GM18519 (cell line): Measurements from ENCODE around the gene FBXW4.

Experiments used
- ATAC-seq: cut with Tn5 transposase; IDR thresholded peaks from one replicate; pipeline ENCODE4 v1.9.1; 2021; ENCODE audit warnings: mild to moderate bottlenecking, moderate library complexity; ENCODE audit not compliant: unreplicated experiment, low FRiP score

FBXW4 gene

DNA sequence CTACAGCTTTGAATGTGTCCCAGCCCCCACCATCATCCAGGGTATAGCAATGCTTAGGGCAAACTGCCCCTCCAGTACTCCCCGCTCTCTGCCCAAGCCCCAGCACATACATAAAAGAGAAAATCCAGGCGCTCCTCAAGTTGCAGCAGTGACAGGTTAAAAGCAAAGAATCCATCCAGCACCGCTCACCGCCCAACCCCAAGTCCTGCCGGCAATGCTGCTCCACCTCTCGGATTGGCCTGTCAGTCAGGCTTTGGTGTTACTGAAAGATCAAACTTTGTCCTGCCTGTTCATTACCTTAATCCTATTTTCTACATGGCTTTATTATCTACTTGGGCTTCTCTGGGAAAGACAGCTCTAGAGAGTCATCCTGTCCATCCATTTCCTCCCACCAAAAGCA, 75.0 kb downstream of the FBXW4 start:
- no peak for ATAC-seq

- ATAC-seq, result no peak
These were observed 76.1 kb downstream of the FBXW4 start for GRCh38 chr10:101618871-101619270.

GRCh38 chr10:101617824-101618568, 77.0 kb downstream of the FBXW4 start:
- ATAC-seq, result no peak

DNA sequence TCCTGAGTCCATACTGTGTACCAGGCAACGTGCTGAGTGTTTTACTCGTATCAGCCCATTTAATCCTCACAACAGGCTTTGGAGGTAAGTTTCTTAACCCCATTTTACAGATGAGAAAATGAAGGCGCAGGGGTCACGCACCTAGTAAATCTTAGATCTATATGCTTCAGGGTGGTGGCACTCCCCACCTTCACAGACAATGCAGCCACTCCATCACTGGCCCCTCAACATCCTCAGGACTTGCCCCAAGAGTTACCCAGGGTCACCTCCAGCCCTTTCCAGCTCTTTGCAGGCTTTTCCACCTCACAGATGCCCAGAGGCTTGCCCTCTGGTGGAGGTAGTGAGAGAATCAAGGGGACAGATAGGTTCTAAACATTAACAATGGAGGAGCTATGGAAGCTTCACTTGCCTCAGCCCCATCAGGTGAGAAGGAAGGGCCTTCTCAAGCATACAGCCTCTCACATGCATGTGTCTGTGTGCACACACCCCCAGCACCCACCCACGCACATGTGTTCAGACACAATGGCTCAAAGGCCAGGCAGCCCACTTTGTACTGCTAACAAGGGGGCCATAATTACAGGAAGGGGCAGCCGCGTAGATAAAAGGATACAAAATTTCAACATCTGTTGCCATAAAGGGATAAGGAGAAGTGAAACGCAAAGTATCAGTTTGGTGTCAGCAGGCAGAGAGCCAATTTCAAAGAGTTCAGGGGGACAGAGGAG, 77.7 kb downstream of the FBXW4 start:
- ATAC-seq, result no peak

- no peak for ATAC-seq
These were observed 78.4 kb downstream of the FBXW4 start for GRCh38 chr10:101616415-101617101.

DNA sequence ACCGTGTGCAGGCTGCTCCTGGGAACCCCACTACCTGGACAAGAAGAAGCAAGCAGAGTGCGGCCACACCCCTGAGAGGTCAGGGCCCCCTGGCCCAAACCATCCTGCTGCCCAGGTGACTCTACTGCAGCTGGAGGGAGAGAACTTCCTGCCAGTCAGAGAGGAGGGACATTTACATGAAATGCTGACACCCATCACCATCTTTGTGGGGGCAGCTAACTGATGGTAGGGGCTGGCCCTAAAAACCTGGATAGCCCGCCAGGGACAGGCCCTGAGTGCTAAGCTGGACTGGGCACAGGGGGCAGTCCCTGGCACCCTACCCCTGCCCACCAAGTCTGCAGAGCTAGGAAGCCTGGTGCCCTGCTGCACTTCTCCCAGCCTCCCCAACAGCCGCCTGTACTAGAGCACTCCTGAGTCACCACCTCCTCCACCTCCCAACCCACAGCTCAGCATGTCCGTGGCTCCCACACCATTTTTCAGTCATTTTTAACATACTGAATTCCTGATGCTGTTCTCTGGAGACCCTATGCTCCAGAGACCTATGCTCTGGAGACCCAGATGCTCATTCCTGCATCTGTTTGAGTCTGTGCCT, 79.3 kb downstream of the FBXW4 start:
- no peak for ATAC-seq

- no peak for ATAC-seq
These were observed 80.1 kb downstream of the FBXW4 start for GRCh38 chr10:101614663-101615524.

GRCh38 chr10:101613646-101614045, 81.3 kb downstream of the FBXW4 start:
- ATAC-seq, result no peak

- ATAC-seq, result no peak
These were observed 82.1 kb downstream of the FBXW4 start for GRCh38 chr10:101612872-101613271.

DNA sequence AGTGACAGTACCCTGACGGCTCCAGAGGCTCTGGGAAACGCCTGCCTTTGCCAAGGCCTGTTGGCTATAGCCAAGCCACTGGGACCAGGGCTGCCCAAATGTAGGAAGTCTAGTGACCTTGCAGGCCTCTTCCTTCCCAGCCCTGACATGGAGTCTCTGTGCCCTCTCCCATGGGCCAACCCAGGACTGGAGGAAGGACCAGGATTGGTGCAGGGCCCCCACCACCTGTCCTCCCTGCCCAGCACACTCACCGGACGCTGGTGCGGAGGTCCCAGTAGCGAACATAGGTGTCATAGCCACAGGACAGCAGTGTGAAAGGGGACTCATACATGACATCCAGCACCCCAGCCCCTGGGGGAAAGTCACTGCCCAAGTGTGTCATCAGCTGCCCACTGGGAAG, 82.9 kb downstream of the FBXW4 start:
- no peak for ATAC-seq

DNA sequence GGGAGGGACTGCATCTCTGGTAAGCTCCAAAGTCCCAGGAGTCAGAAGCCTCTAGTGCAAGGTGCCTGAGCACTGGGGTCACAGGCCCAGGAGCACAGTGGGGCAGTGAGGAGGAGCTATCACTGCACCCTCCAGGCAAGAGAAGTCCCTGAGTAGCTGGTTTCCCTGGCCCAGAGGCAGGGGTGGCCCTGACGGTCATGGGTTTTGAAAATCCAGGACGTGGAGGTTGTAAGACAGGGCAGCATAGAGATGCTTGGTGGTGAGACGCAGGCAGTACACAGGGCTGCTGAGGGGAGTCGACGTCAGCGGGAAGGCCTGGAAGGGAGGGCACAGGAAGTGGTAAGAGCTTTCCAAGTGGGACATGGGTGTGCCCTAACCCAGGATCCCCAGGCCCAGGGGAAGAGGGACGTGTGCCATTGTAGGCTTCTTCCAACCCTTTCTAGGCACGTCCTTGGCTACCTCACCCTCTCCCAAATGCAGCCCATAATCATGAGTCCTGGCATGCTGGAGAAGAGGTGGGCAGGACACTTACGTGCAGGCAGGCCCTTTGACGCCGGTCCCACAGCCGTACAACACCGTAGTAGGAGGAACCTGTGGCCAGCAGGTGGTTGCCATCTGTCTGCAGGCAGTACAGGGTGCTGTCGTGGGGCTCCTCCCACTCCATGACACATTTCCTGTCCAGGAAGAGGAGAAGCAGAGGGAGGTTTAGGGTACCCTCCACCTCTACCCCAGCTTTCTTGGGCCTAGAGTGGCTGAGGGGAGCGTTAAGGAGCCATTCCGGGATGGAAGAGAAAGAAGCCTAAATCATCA, 83.7 kb downstream of the FBXW4 start:
- ATAC-seq, result no peak

- ATAC-seq, result no peak
These were observed 85.5 kb downstream of the FBXW4 start for GRCh38 chr10:101609481-101609880.

DNA sequence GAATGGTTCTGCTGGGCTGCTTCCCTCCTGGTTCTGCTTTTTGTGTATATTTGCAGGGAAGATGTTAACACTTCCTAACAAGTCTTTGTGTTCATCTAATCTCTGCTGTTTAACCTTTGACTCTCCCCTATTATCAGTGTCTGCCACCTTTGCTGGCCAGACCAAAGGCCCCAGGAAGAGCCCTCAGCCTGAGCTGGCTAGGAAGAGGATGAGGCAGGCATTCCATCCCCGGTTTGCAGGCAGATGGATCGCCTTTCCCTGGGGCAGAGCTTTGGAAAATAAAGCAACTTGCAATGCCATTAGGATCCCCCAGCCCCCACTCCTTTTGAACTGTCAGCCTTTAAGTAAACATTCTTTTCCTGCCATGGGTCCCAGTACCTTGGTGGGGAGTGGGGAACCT, 87.8 kb downstream of the FBXW4 start:
- no peak for ATAC-seq

DNA sequence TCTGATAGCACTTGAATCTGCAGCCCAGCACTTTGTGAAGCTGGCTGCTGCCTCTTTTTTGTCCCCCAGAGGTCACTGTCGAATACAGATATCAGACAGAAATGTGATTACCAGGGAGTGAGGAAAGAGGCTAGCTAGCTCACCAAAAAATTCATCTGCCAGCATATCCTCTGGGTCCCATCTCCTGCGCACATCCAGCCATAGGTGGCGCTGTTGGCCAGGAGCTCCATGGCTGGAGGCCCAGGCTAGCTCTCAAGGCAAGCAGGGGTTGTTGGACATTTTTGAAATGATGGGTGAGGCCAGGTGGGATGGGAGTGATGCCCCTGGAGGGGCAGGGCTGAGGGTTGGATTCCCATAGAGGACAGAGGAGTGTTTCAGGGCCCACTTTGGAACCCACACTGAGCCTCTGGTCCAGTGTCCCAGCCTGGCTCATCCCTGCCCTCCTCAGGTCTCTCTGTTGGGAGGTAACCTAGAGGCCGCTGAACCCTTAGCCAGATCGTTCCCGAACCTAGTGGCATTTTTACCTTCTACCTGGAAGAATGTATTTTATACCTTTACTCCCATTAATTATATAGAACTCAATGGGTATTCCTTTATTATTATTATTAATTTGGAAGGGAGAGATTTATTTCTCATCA, 92.1 kb downstream of the FBXW4 start:
- peak; percentile 59 for ATAC-seq

- ATAC-seq, result no peak
These were observed 93.4 kb downstream of the FBXW4 start for GRCh38 chr10:101601541-101601940.

DNA sequence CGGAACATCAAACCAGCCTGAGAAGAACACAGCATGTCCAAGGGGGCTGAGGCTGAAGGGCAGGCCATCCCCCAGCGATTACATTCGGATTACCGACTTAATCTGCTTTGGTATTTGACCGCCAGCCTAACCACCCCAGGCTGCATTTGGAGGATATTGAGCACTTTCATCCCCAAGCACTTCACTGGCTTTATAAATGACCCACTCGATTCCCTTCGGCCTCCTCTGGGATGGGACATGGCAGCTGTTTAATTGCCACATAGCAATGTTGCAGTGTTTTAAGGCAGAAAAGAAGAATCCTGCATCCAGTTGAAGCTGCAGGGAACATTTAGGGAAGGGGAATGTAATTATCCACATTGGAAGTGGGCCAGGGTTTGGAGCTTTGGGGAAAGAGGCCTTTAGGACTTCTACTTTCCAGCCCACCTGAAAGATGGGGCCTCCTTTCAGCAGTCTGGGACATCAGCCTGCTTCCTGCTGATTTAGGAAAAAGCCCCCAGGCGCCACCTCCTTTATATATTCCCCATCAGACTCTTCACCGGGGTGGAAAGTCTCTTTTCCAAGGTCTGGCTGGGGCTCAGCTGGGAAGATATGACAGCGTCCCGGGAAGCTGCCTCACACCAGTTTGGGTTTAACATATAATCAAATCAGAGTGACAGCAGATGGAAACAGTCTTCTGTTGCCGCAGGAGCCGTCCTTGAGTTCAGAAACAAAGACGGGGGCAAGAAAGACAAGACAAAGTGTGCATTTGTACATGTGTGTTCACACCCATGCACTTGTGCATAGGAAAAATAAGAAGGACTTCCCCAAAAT, 97.7 kb downstream of the FBXW4 start:
- no peak for ATAC-seq

DNA sequence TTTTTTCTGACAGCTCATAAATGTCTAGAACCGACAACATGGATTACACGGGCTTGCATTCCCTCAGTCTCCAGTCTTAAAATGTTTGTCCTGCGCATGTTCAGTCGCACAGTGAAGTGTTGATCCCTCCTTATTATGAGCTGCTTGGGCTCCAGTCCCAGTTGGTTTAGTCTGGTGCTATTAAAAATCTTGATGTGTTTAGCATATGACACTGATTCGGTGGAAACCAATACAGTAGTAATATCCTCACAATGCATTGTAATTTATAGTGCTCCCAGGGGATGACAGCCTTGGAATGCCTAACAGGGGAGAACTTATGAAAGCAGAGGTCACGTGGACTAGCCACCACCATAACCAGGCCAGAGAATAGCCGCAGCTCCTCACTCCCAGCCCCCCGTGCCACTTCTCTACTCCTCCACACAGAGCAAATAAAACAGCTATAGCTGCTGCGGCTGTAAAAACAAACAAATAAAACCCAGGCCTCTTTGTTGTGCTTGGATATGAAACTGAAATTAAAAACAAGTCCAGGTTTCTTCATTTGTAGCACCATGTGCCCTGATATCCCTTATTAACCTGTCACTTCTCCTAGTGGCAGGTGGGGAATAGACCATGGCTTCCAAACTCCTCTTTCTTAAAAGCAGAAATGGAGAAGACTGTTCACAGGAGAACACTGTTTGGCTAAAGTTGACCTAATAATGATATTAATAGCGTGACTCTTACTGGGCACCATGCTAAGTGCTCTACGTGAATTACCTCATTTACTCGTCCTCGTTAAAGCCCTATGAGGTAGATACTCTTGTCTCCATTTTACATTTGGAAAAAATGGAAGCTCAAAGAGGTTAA, 99.2 kb downstream of the FBXW4 start:
- no peak for ATAC-seq
